Choroid plexus epithelial cell (primary cell): ENCODE measurements around the gene ZNF200.
A peak's percentile ranks its signal among the peaks of the same experiment; 100 is the strongest.
"Not testable (repeated sequence)": the region's sequence is repeated elsewhere in the genome, so short reads cannot be mapped to it uniquely, and the experiment has no call there.

ENCODE experiments used
- DNase-seq: peaks from one replicate; pipeline ENCODE4 v3.0.0-alpha.2; 2010; ENCODE audit warnings: low read depth
- H3K4me3 ChIP-seq: 2 replicates; pipeline ENCODE4 v1.5.1; 2011; ENCODE audit warnings: low read depth, mild to moderate bottlenecking, control low read depth, low read length, moderate library complexity
- CTCF ChIP-seq: conservative IDR thresholded peaks from 2 replicates; pipeline ENCODE4 v1.5.1; 2011; ENCODE audit warnings: low read depth, mild to moderate bottlenecking, control low read depth, inconsistent platforms, low read length, moderate library complexity

The ZNF200 gene

DNA sequence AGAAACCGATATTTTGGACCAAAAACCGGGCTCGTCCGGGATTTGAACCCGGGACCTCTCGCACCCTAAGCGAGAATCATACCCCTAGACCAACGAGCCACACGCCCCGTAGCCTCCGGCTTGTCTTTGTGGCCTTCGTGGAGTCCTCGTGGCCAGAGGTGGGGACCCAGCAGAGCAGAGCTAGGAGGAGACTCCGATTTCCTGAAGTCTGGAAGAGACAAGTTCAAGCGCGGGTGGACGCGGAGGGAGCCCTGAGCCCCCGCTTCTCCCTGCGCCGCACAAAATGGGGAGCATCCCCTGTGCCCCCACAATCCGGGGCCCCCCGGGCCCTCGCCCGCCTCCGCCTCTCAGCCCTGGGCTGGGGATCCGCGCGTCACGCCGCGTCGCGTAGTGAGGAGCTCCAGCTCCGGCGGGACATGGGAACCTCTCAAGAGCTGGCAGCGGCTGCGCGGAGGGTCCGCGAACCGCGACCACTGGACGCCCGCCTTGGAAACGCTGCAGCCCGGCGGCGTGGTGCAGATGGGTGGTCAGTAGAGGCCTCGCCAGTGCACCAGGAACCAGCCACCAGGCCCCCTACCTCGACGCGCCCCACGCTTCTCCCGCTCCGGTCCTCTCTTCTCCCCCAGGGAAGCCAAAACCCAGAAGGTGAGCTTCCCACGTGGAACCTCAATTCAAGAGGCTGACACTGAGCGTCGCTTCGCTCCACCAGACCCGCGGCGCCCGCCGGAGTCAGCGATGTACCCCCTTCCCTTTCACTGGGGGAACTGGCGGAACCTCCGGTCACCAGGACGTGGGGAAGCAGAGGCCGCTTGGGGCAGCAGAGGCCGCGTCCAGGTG, 52.1 kb downstream of the ZNF200 start:
- peak; percentile 32 for TF ChIP-seq CTCF
- DNase-seq, result peak; percentile 35

DNA sequence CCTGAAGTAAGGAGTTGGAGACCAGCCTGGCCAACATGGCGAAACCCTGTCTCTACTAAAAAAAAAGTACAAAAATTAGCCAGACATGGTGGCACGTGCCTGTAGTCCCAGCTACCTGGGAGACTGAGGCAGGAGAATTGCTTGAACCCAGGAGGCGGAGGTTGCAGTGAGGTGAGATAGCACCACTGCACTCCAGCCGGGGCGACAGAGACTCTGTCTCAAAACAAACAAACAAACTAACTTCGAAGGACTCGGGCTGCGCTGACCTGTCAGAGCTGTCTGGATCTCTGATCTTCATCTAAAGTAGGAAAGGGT, 52.7 kb downstream of the ZNF200 start:
- DNase-seq, result not testable (repeated sequence)

More for the DNA sequence above, 52.1 kb downstream of the ZNF200 start:
- H3K4me3 ChIP-seq, result peak overlapping the region; percentile 49

GRCh38 chr16:3180445-3180878, 54.5 kb downstream of the ZNF200 start:
- TF ChIP-seq CTCF, result no peak
- DNase-seq, result no peak
- H3K4me3 ChIP-seq, result no peak overlapping the region

More for the DNA sequence above, 52.7 kb downstream of the ZNF200 start:
- H3K4me3 ChIP-seq, result not testable (repeated sequence)

- no peak overlapping the region for H3K4me3 ChIP-seq
- DNase-seq, result no peak
- no peak for TF ChIP-seq CTCF
These were observed 55.3 kb downstream of the ZNF200 start for GRCh38 chr16:3179651-3180050.

DNA sequence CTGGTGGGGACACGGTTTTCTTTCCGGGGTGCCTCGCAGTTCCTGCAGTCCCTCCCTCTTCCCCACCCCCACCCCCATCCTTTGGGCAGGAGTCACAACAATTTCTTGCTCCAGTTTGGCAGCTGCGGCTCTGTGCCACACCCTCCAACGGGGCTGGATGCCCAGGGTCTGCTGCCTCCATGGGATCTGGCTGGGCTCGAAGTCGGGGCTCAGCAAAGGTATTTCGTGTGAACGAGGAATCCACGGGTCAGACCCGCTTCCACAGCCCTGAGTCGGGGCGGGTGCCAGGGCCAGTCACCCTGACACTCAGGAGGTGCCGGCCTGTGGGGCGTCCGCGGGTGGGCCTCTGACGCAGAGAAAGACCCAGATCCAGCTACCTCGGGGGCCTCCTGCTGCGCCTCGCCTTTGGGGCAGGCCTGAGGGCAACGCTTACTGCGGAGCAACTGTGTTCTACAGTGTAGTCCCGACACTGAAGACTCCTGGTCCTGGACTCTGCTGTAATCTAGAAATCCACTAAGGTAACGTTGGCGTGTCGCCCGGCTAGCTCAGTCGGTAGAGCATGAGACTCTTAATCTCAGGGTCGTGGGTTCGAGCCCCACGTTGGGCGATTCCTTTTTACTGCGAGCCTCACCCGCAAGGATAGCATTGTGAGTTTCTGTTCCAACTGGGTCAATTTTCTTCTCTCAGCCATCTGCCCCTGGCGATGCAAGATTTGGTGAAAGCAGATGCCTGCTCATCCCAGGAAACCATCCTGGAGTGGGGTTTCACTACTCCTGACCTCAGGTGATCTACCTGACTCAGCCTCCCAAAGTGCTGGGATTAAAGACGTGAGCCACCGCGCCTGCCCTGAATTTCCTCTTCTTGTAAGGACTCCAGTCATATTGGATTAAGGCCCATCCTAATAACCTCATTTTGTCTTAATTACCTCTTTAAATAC, 59.5 kb downstream of the ZNF200 start:
- DNase-seq, result peak; percentile 54
- TF ChIP-seq CTCF, result no peak
- peak overlapping the region; percentile 5 for H3K4me3 ChIP-seq

GRCh38 chr16:3174618-3175148, 60.3 kb downstream of the ZNF200 start:
- H3K4me3 ChIP-seq, result no peak overlapping the region
- no peak for TF ChIP-seq CTCF
- no peak for DNase-seq
